OCI-LY1 (cell line): Measurements from ENCODE around the gene LRRC56.
A peak's percentile ranks its signal among the peaks of the same experiment; 100 is the strongest.

Experiments
- H2AFZ ChIP-seq: fragments of 200-600 bp; sonication (generic), shearing (Covaris generic); 2 replicates; pipeline ENCODE4 v1.6.0; 2014; ENCODE audit warnings: antibody characterized with exemption, mild to moderate bottlenecking, low read length
- H3F3A ChIP-seq: fragments of 200-600 bp; sonication (generic), shearing (Covaris generic); 2 replicates; pipeline ENCODE4 v1.6.0; 2014; ENCODE audit warnings: mild to moderate bottlenecking, antibody characterized with exemption, low read length, moderate library complexity; ENCODE audit not compliant: insufficient read depth
- H3K27ac ChIP-seq: fragments of 200-600 bp; sonication (generic); 2 replicates; pipeline ENCODE4 v1.5.1; 2014; ENCODE audit warnings: low read length, mixed run types, mild to moderate bottlenecking, low read depth; ENCODE audit not compliant: poor library complexity, severe bottlenecking
- H3K27me3 ChIP-seq: fragments of 200-600 bp; sonication (generic); 2 replicates; pipeline ENCODE4 v1.6.0; 2014; ENCODE audit warnings: antibody characterized with exemption, mild to moderate bottlenecking, low read length, moderate library complexity; ENCODE audit not compliant: insufficient read depth
- H3K36me3 ChIP-seq: fragments of 200-600 bp; sonication (generic); 2 replicates; pipeline ENCODE4 v1.6.1; 2014; ENCODE audit warnings: mild to moderate bottlenecking, antibody characterized with exemption, low read length, moderate library complexity, mixed read lengths; ENCODE audit not compliant: insufficient read depth
- H3K4me1 ChIP-seq: fragments of 200-600 bp; sonication (generic); 2 replicates; pipeline ENCODE4 v1.5.1; 2014; ENCODE audit warnings: mild to moderate bottlenecking, low read length, moderate library complexity; ENCODE audit not compliant: insufficient read depth, severe bottlenecking
- H3K4me2 ChIP-seq: fragments of 200-600 bp; sonication (generic), shearing (Covaris generic); 2 replicates; pipeline ENCODE4 v1.6.1; 2014; ENCODE audit warnings: low read length
- H3K4me3 ChIP-seq: fragments of 200-600 bp; sonication (generic); 2 replicates; pipeline ENCODE4 v1.5.1; 2014; ENCODE audit warnings: low read length, low read depth, mild to moderate bottlenecking, mixed read lengths; ENCODE audit not compliant: poor library complexity, severe bottlenecking
- H3K79me2 ChIP-seq: fragments of 200-600 bp; shearing (Covaris generic); 2 replicates; pipeline ENCODE4 v1.6.1; 2016; ENCODE audit warnings: mixed run types, low read length, mixed read lengths; ENCODE audit not compliant: insufficient read depth
- H3K9ac ChIP-seq: fragments of 200-600 bp; sonication (generic), shearing (Covaris generic); 2 replicates; pipeline ENCODE4 v1.6.1; 2014; ENCODE audit warnings: mild to moderate bottlenecking, low read length, mixed read lengths
- H3K9me2 ChIP-seq: fragments of 200-600 bp; sonication (generic), shearing (Covaris generic); 2 replicates; pipeline ENCODE4 v1.6.1; 2014; ENCODE audit warnings: low read depth, mild to moderate bottlenecking, low read length, mixed read lengths
- H3K9me3 ChIP-seq: fragments of 200-600 bp; shearing (Covaris generic); 2 replicates; pipeline ENCODE4 v1.6.1; 2014; ENCODE audit warnings: low read length, mixed read lengths
- H4K20me1 ChIP-seq: fragments of 200-600 bp; sonication (generic), shearing (Covaris generic); 2 replicates; pipeline ENCODE4 v1.6.0; 2016; ENCODE audit warnings: mild to moderate bottlenecking, low read length; ENCODE audit not compliant: insufficient read depth
- CTCF ChIP-seq: fragments of 200-600 bp; sonication (generic), shearing (Covaris generic); IDR thresholded peaks from 2 replicates; pipeline ENCODE4 v1.5.1; 2017; ENCODE audit warnings: mild to moderate bottlenecking, antibody characterized with exemption, low read length, moderate library complexity, mixed read lengths
- EZH2 ChIP-seq: fragments of 200-600 bp; sonication (generic), shearing (Covaris generic); IDR thresholded peaks from 2 replicates; pipeline ENCODE4 v1.8.0; 2017; ENCODE audit warnings: borderline replicate concordance, mixed run types, mild to moderate bottlenecking, antibody characterized with exemption, low read length, moderate library complexity, mixed read lengths

LRRC56 gene

GRCh38 chr11:536841-537621 is at the start of gene LRRC56:
LRRC56 (plus strand) TSS chr11:537527; CDS start chr11:540685, 3,158 bp downstream.
- H3K4me1 ChIP-seq, result peaks cover 28% of the 10 kb centered on the region
- H3K9me2 ChIP-seq, result no peaks in the 10 kb centered on the region
- H3K4me2 ChIP-seq, result peak within 1 kb of the TSS; percentile 65
- TF ChIP-seq EZH2 (no peak), CTCF (no peak)
- peaks cover 5% of the 10 kb centered on the region; the same call in 1 of the 2 replicates for H3F3A ChIP-seq
- H3K36me3 ChIP-seq, result peaks cover 12% of the 10 kb centered on the region; the same call in 1 of the 2 replicates
- H4K20me1 ChIP-seq, result no peaks in the 10 kb centered on the region
- H3K27me3 ChIP-seq, result no peaks in the 10 kb centered on the region
- peak within 1 kb of the TSS; percentile 71 for H3K4me3 ChIP-seq
- no peaks in the 10 kb centered on the region for H3K79me2 ChIP-seq
- peak within 1 kb of the TSS; percentile 72 for H3K9ac ChIP-seq
- H3K27ac ChIP-seq, result peak within 1 kb of the TSS; percentile 84
- H2AFZ ChIP-seq, result no peak within 1 kb of the TSS
- H3K9me3 ChIP-seq, result no peaks in the 10 kb centered on the region

- H3K9me2 ChIP-seq, result no peaks in the 10 kb centered on the region
- no peak overlapping the region for H3K27ac ChIP-seq
- H3K79me2 ChIP-seq, result no peaks in the 10 kb centered on the region
- no peak overlapping the region for H3K4me2 ChIP-seq
- TF ChIP-seq EZH2 (no peak), CTCF (no peak)
- no peak overlapping the region for H2AFZ ChIP-seq
- no peaks in the 10 kb centered on the region for H3K9me3 ChIP-seq
- no peak overlapping the region for H3K9ac ChIP-seq
- H3F3A ChIP-seq, result no peaks in the 10 kb centered on the region
- no peak overlapping the region for H3K4me3 ChIP-seq
- H3K27me3 ChIP-seq, result no peaks in the 10 kb centered on the region
- no peaks in the 10 kb centered on the region for H4K20me1 ChIP-seq
- peaks cover 4% of the 10 kb centered on the region for H3K4me1 ChIP-seq
- no peaks in the 10 kb centered on the region for H3K36me3 ChIP-seq
Measured at GRCh38 chr11:487571-488021, 49.7 kb upstream of the LRRC56 start.

GRCh38 chr11:488062-488461 is 49.3 kb upstream of the LRRC56 start:
- H3K27me3 ChIP-seq, result no peaks in the 10 kb centered on the region
- TF ChIP-seq CTCF, result no peak
- TF ChIP-seq EZH2, result no peak
- H3K4me1 ChIP-seq, result peaks cover 8% of the 10 kb centered on the region
- H2AFZ ChIP-seq, result no peak overlapping the region
- H3K9me2 ChIP-seq, result no peaks in the 10 kb centered on the region
- H3K27ac ChIP-seq, result no peak overlapping the region
- H3K36me3 ChIP-seq, result peaks cover under 1% of the 10 kb centered on the region; the same call in 1 of the 2 replicates
- no peaks in the 10 kb centered on the region for H3F3A ChIP-seq
- H3K9me3 ChIP-seq, result no peaks in the 10 kb centered on the region
- H3K4me2 ChIP-seq, result no peak overlapping the region
- no peak overlapping the region for H3K4me3 ChIP-seq
- H4K20me1 ChIP-seq, result no peaks in the 10 kb centered on the region
- H3K79me2 ChIP-seq, result no peaks in the 10 kb centered on the region
- H3K9ac ChIP-seq, result no peak overlapping the region
